Stimulated activated CD4-positive, alpha-beta T cell treated with anti-CD3 and anti-CD28 coated beads, Interleukin-12 subunit alpha, Interleukin-12 subunit beta, amount 100 ng/mL, for 24 hours (primary cell): ENCODE data around the gene PRCD.

Experiments
- DNase-seq, 2 experiments: peaks; one replicate each; pipeline ENCODE4 v3.0.0-alpha.2; 2020; ENCODE audit warnings: low read depth in 2 of 2

The PRCD gene

DNA sequence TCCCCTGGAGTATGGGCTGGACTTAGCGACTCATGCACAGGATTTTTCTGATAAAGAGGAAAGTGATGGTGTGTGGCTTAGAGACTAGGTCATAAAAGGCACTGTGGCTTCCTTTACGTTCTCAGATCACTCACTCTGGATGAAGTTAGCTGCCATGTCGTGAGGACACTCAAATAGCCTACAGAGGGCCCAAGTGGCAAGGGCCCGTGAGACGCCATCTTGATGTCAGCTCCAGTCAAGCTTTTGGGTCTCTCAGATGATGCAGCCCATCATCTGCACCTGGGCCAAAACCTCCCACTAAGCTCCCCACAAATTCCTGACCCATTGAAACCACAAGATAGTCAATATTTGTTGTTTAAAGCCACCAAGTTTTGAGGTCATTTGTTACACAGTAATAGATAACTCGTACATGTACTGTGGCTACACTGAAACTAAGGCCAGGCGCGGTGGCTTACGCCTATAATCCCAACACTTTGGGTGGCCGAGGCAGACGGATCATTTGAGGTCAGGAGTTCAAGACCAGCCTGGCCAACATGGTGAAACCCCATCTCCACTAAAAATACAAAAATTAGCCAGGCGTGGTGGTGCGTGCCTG, 31.1 kb downstream of the PRCD start:
- no peak for DNase-seq

DNA sequence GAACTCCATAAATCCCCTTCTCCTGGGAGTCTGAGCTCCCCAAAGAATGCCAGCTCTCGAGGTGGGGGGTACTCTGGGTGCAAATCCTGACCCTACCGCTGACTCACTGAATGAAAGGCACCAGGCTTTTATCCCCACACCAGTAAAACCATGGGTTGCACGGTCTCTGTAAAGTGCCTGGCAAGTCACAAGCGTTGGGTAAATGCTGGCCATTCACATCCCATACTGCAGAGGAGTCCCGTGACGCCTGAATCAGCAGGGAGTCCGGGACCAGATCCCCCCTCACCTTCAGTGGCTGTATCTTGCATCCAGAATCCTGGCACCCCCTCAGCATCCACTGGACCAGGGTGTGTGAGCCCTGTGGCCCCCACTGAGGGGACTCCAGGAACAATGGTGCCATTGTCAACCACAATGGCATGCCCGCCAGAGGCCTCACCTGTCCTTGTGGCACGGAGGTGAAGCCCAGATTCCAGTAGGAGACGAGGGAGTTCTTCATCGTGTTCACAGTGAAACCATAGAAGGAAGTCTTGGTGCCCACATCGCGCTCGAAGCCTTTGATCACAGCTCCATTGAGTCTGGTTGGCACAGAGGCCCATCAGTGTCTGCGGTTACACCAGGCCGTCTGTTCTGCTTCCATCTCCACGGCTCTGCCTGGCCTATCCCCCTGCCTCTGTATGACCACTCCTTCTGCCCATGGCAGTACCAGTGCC, 32.5 kb downstream of the PRCD start:
- no peak for DNase-seq

DNA sequence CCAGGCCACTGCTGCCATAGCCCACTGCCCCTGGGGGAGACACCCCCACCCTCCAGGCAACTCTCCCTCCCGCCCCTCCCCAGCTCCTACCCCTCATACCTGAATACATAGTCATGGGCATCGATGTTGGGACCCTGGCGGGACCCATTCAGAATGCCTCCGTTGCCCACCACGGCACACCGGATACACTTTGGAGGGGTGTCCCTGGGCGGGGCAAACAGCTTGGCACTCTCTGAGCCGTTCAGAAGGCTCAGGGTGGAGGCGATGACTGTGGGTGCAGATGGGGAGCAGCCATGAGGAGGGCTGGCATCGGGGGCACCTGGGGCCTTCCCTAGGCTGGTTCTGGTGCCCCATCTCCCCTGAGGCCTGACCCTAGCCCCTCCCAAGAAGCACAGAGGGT, 33.3 kb downstream of the PRCD start:
- no peak for DNase-seq

- DNase-seq: no peak
These were observed 34.3 kb downstream of the PRCD start for GRCh38 chr17:76574166-76574565.

DNA sequence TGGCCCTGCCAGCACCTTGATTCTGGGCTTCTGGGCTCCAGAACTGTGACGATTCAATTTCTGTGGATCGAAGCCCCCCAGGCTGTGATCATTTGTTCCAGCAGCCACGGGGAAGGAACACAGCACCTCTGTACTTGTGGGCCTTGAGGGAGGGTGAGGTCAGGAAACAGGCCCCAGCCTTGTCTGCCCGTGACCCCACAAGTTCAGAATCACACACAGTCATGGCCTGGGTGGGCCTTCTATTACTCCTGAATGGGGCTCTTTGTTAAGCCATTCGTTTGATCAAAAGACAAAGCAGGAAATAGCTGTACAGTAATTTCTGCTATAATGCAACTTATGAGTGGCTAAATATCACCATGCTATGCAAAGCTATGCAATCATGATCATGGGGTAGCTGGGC, 35.7 kb downstream of the PRCD start:
- no peak for DNase-seq

GRCh38 chr17:76576189-76576588, 36.3 kb downstream of the PRCD start:
- no peak for DNase-seq

DNA sequence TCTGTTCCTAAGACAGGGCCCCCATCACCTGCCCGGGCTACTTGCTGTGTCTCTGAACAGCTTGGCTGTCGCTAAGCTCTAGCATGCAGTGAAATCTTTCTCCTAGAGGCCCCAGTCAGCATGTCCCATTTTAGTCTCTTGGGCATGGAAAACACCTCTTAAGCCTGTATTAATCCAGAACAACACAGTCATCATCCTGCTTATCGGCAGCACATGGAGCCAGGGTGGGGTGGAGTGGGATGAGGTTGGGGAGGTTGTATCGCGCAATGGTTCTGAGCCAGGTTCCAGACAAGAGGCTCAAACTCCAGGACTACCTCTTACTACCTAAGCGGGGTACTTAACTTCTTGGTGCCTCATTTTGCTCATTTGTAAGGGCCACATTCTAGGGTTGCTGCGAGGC, 38.0 kb downstream of the PRCD start:
- DNase-seq: no peak

- DNase-seq: no peak
These were observed 38.5 kb downstream of the PRCD start for GRCh38 chr17:76578376-76578775.

DNA sequence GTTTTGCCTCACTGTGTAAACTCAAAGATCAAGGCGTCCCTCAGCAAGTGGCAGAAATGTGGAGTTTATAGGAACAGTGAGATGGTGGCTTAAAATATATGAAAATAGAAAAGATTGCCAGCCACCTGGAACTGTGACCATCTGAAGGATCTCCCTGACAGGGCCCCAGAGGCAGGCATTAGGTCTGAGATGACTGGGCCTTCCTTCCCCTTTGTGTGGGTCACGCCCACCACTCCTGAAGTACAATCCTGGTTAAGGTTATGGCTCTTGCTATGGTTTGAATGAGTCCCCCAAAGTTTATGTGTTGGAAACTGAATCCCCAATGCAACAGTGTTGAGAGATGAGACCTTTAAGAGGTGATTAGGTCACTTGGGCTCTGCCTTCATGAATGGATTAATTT, 39.4 kb downstream of the PRCD start:
- no peak for DNase-seq

- DNase-seq: no peak
These were observed 41.7 kb downstream of the PRCD start for GRCh38 chr17:76581515-76581914.

DNA sequence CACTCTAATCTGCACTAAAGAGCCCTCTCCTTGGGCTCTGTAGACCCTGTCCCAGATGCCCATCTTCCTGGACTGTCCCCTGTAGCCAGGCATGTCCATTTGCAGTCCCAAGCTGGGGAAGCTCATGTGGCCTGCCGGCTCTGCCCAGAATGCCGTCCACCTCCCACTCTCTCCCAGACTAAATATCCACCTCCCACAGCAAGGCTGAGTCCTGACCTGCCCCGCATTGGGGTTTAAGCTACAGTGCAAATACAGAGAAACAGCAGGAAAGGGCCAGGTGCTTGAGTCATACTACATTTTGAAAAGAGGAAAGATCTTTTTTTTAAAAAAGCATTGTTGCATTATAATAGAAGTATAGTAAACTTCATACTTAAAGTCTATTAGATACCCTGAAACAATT, 42.8 kb downstream of the PRCD start:
- DNase-seq: no peak

DNA sequence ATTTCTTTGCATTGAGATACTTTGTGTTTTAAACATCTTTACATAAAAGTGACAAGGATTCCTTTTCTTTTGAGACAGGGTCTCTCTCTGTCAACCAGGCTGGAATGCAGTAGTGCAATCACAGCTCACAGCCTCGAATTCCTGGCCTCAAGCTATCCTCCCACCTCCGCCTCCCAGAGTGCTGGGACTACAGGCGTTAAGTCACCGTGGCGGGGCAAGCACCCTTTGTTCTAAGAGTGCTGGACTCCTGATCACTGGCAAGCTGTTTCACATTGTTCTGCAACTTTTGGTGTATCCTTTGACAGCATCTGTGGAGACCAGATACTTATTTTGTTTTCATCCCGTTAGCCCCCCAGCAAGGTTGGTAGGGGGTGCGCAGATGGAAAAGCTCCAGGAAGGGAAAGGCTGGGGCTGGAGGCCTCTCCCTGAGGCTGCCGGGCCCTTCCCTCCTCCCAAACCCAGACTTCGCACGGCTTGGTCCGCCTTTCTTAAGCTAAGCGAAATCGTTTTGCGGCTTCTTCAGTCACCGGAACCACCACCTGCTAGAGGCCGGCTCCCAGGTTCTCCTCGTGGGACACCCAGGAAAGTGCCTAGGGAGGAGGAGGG, 44.7 kb downstream of the PRCD start:
- no peak for DNase-seq

DNA sequence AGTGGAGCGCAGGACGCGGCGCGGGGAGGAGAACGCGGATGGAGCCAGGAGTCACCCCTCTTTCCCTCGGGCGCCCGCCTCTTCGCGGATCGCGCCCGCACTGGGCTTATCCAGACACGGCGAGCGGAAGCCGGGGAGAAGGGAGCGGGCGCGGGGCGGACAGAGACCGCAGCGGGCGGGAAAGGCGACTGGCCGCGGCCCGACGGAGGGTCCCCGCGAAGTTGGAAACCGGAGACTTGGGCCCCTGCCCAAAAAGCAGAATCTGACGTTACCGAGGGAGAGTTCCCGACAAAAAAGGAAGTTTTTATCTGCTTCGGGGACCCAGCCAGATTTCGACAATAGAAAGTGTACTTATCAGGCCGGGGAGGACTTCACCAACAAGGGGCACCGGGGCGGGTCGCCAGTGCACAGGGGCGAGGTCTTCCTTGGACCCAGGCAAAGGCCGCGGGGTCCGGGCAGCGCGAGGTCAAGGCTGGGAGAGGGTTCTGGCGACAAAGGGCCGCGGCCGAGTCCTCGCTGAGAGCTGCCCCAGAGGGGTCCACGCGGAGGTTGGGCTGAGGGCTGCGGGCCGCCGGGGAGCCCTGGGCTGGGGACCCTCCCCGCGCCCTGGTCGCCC, 45.3 kb downstream of the PRCD start:
- no peak for DNase-seq

DNA sequence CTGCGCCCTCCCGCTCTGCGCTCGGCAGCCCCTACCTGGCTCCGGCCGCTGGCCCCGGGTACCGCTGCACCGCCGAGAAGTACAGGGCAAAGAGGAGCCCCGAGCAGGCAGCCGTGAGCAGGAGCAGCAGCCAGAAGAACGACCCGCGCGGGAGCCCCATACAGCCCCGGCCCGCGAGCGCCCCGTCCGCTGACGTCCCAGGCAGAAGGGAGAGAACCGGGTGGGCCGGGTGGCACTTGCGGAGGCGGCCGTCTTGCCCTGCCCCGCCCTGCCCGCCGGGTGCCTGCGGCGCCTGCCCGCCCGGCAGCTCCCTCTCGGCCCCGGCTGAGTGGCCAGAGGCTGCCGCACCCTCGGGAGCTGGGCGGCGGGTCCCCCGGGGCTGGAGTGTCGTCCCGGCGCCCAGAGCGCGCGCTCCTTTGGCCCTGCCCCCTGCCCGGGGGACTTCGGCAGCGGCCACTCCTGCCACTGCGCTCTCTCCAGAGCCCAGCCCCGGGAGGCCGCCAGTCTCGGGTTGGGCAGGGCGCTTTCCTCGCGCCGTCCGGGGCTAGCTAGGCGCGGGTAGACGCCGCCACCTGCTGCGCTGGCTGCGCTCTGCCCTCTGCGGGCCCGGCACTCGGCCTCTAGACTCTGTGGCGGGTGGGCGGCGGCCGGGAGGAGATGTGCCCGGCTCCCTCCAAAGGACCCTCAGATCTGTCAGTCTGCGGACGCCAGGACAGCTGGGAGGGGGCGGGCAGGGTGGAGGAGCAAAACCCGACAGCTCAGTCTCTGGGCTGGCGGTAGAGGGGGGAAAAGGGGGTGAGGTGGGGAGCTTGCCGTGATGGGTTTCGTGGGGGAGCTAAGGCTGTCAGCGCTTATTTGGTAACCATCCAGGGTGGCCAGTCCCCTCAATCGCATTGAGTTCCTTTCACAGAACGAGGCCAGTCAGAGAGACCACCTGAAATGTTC, 46.1 kb downstream of the PRCD start, which contains the start of gene ST6GALNAC2:
ST6GALNAC2 (minus strand) TSS at position 212 of the 945 bp plus-strand sequence; CDS start at position 160, 52 bp downstream.
- no peak for DNase-seq

DNA sequence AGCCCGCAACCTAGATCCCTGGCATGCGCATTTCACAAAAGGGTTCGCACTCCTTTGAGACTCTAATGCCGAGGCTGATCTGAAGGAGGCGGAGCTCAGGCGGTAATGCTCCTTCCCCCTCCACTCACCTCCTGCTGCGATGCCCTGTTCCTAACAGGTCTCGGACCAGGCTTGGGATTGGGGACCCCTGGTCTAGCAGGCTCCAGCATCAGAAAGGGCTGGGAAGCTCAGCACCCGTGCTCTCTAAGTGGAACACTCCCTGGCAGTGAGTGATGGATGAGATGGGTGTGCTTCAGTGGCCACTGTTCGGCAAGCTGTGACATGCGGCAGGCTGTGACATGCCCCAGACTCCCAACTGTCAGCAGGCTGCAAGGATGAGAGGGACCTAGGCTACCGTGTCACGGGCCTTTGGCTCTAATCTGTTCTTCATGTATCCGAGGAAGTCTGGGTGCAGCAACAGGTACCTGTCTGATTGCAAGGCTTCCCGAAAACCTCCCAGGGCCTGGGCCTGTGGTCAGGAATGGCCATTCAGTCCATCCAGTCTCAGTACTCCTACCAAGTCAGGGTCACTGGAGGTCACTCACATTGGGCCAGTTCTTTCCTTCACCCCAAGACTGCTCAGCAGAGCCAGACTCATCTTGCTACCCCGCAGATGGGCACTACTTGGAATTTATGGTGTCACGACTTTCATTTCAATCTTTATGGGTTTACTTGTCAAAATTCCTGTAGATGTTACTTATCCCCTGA, 47.1 kb downstream of the PRCD start:
- DNase-seq: no peak

- DNase-seq: no peak
These were observed 48.3 kb downstream of the PRCD start for GRCh38 chr17:76588182-76588581.

DNA sequence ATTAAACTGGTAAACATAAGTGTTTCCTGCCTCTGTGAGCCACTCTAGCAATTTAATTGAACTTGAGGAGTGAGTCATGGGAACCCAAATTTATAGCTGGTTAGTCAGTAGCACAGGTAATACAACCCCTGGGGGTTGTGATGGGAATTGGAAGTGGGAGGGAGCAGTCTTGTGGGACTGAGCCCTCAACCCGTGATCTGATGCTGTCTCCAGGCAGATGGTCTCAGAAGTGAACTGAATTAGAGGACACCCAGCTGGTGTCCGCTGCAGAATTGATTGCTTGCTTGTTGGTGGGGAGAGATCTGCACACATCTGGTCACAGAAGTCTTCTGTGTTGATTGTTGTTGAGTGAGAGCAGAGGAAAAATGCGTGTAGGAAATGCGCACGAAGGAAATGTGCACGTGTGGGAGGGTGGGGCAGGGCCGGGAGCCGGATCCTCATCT, 53.6 kb downstream of the PRCD start:
- DNase-seq: no peak

DNA sequence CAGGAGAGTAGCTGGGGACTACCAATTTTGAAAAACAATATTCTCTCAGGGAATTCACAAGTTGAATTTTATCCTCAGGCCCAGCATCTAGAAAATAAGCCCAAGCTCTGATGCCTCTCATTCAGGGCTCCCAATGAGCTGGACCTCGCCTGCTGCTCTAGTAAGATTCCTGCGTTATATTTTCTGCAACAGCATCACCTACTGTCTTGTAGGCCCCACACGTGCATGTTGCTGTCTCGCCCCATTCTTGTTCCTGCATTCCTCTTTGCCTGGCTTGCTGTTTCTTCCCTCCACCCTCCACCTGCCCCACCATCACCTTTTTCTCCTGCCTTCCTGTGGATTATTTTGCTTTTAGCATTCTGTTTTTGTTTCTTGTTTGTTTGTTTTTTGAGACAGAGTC, 54.1 kb downstream of the PRCD start:
- DNase-seq: no peak

GRCh38 chr17:76594690-76595089, 54.8 kb downstream of the PRCD start:
- DNase-seq: no peak
